Activated CD4-positive, alpha-beta memory T cell treated with anti-CD3 and anti-CD28 coated beads for 36 hours (primary cell): Measurements from ENCODE around the gene RAP1B. TPM values are rescaled to one million over a fixed set of nuclear protein-coding genes. Genes with fewer than 3 reads are reported as not detected.

ENCODE experiments used
- total RNA-seq, 2 experiments: library from RNA; stranded (reverse); gene quantifications; one replicate each; pipeline ENCODE4 v1.2.3, GENCODE V29; 2021

Gene RAP1B
- total RNA-seq, 2 experiments from 2014 or later: 211 to 213 TPM

Other genes starting within 250 kb of the RAP1B start
- gene NUP107, start 76.1 kb downstream of the RAP1B start, total RNA-seq: 100 to 1,000 TPM; 128 TPM
- 1 to 10 TPM; 4.1 to 5.3 TPM for gene SLC35E3, start 135.3 kb downstream of the RAP1B start, total RNA-seq
- gene MDM2, start 197.3 kb downstream of the RAP1B start, total RNA-seq: 100 to 1,000 TPM; 125 to 136 TPM